SH-SY5Y (cell line): Measurements from ENCODE around the gene SLC22A5.

Experiments used
- GATA2 ChIP-seq: IDR thresholded peaks from 2 replicates; pipeline ENCODE4 v1.6.1; 2011; ENCODE audit warnings: mild to moderate bottlenecking, low read depth, low read length
- GATA3 ChIP-seq: IDR thresholded peaks from 2 replicates; pipeline ENCODE4 v1.6.1; 2011; ENCODE audit warnings: low read depth, mild to moderate bottlenecking, low read length, moderate library complexity

Gene SLC22A5

GRCh38 chr5:132388244-132389050, 18.9 kb downstream of the SLC22A5 start:
- TF ChIP-seq GATA3 (no peak), GATA2 (no peak)

GRCh38 chr5:132389051-132389331, 19.5 kb downstream of the SLC22A5 start:
- no peak for TF ChIP-seq GATA3
- TF ChIP-seq GATA2 = no peak

- TF ChIP-seq GATA2 (no peak), GATA3 (no peak)
Observed at GRCh38 chr5:132389585-132390286, 20.2 kb downstream of the SLC22A5 start.

- TF ChIP-seq GATA3 (no peak), GATA2 (no peak)
Observed at GRCh38 chr5:132391247-132391646, 21.7 kb downstream of the SLC22A5 start.

- TF ChIP-seq GATA2 = no peak
- TF ChIP-seq GATA3 = no peak
Observed at GRCh38 chr5:132391870-132392269, 22.4 kb downstream of the SLC22A5 start.

GRCh38 chr5:132392411-132392810, 22.9 kb downstream of the SLC22A5 start:
- TF ChIP-seq GATA3 (no peak), GATA2 (no peak)

GRCh38 chr5:132392978-132393825, 23.7 kb downstream of the SLC22A5 start:
- no peak for TF ChIP-seq GATA2
- TF ChIP-seq GATA3 = no peak

- TF ChIP-seq GATA2 = no peak
- TF ChIP-seq GATA3 = no peak
Observed at GRCh38 chr5:132394667-132395259, 25.3 kb downstream of the SLC22A5 start.

- TF ChIP-seq GATA3 = no peak
- peak; percentile 52 for TF ChIP-seq GATA2
Observed at GRCh38 chr5:132396589-132397031, 27.1 kb downstream of the SLC22A5 start.

- TF ChIP-seq GATA3 (no peak), GATA2 (no peak)
Observed at GRCh38 chr5:132397224-132397623, 27.7 kb downstream of the SLC22A5 start.

GRCh38 chr5:132405646-132406045, 36.1 kb downstream of the SLC22A5 start:
- TF ChIP-seq GATA3 = no peak
- no peak for TF ChIP-seq GATA2

- no peak for TF ChIP-seq GATA2
- no peak for TF ChIP-seq GATA3
Observed at GRCh38 chr5:132406144-132406783, 36.8 kb downstream of the SLC22A5 start.

- TF ChIP-seq GATA3 (no peak), GATA2 (no peak)
Observed at GRCh38 chr5:132407970-132408369, 38.5 kb downstream of the SLC22A5 start.
